NCI-H446 treated with DMSO at 0.1 percent for 48 hours (cell line): ENCODE data around the gene ZMIZ1.

Experiments
- DNase-seq: peaks from one replicate; lab custom pipeline; 2025; lab: John Stamatoyannopoulos, UW

Gene ZMIZ1

GRCh38 chr10:79188154-79188965, 119.6 kb downstream of the ZMIZ1 start:
- DNase-seq, result no peak

- no peak for DNase-seq
Measured at GRCh38 chr10:79189181-79189580, 120.4 kb downstream of the ZMIZ1 start.

- DNase-seq, result no peak
Measured at GRCh38 chr10:79189853-79190435, 121.2 kb downstream of the ZMIZ1 start.

- DNase-seq, result no peak
Measured at GRCh38 chr10:79190740-79191261, 122.0 kb downstream of the ZMIZ1 start.

GRCh38 chr10:79191951-79192676, 123.3 kb downstream of the ZMIZ1 start:
- DNase-seq, result no peak

- no peak for DNase-seq
Measured at GRCh38 chr10:79192677-79193003, 123.9 kb downstream of the ZMIZ1 start.

- DNase-seq, result no peak
Measured at GRCh38 chr10:79193694-79194382, 125.1 kb downstream of the ZMIZ1 start.

- DNase-seq, result peak; percentile 57
Measured at GRCh38 chr10:79195091-79195923, 126.5 kb downstream of the ZMIZ1 start.

- no peak for DNase-seq
Measured at GRCh38 chr10:79196470-79197461, 128.0 kb downstream of the ZMIZ1 start.

- no peak for DNase-seq
Measured at GRCh38 chr10:79197558-79197957, 128.8 kb downstream of the ZMIZ1 start.

- no peak for DNase-seq
Measured at GRCh38 chr10:79200346-79200745, 131.6 kb downstream of the ZMIZ1 start.

GRCh38 chr10:79201706-79202105, 132.9 kb downstream of the ZMIZ1 start:
- no peak for DNase-seq

- DNase-seq, result no peak
Measured at GRCh38 chr10:79202188-79203013, 133.6 kb downstream of the ZMIZ1 start.

- DNase-seq, result no peak
Measured at GRCh38 chr10:79203014-79203644, 134.4 kb downstream of the ZMIZ1 start.

- no peak for DNase-seq
Measured at GRCh38 chr10:79203833-79204232, 135.1 kb downstream of the ZMIZ1 start.

GRCh38 chr10:79206300-79207095, 137.7 kb downstream of the ZMIZ1 start:
- DNase-seq, result no peak

GRCh38 chr10:79207096-79207357, 138.3 kb downstream of the ZMIZ1 start:
- DNase-seq, result no peak

GRCh38 chr10:79207726-79208125, 139.0 kb downstream of the ZMIZ1 start:
- no peak for DNase-seq
